Stimulated activated CD4-positive, alpha-beta T cell treated with anti-CD3 and anti-CD28 coated beads, Interleukin-2, amount 100 ng/mL, for 48 hours (primary cell): Measurements from ENCODE around the gene NBPF4.
"Not testable (repeated sequence)": the region's sequence is repeated elsewhere in the genome, so short reads cannot be mapped to it uniquely, and the experiment has no call there.

Source experiments
- DNase-seq, 2 donors: peaks; one replicate each; pipeline ENCODE4 v3.0.0-alpha.2; 2020

The NBPF4 gene

DNA sequence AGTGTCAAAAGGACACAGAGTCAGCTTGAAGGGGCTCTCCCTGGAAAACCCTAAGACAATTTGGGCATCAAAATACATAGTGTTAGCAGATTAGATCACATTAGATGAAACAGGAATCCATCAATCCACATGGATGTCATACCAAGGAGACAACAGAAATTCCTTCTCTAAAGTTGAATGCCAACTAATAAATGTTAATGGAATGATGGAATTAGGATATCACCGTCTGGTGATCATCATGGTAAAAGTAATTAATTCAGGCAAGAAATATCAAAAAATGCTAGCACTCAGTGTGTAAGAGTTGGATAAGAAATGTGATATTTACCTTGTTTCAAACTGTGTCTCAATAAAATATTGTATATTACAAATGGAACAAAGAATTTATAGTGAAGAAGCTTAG lies 32.9 kb downstream of the NBPF4 start:
- no peak for DNase-seq

- no peak for DNase-seq
Observed at GRCh38 chr1:108209456-108210108, 34.3 kb downstream of the NBPF4 start.

- no peak for DNase-seq
Observed at GRCh38 chr1:108208724-108209446, 35.0 kb downstream of the NBPF4 start.

- not testable (repeated sequence) for DNase-seq
Observed at GRCh38 chr1:108203582-108203981, 40.3 kb downstream of the NBPF4 start.

DNA sequence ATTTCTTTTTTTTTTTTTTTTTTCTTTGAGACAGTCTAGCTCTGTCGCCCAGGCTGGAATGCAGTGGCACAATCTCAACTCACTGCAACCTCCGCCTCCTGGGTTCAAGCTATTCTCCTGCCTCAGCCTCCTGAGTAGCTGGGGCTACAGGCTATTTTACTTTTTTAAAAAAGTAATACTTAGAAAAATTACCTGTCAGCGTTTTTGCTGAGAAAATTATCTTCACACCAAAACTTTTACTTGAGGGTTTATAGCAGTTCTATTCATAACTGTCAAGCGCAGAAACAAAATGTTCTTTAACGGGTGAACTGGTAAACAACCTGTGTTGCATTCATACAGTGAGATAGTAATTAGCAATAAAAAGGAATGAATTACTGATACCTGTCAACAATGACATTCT lies 42.2 kb downstream of the NBPF4 start:
- no peak for DNase-seq

- DNase-seq, result peak; percentile 8 to 25
Observed at GRCh38 chr1:108200687-108201051, 43.2 kb downstream of the NBPF4 start.

DNA sequence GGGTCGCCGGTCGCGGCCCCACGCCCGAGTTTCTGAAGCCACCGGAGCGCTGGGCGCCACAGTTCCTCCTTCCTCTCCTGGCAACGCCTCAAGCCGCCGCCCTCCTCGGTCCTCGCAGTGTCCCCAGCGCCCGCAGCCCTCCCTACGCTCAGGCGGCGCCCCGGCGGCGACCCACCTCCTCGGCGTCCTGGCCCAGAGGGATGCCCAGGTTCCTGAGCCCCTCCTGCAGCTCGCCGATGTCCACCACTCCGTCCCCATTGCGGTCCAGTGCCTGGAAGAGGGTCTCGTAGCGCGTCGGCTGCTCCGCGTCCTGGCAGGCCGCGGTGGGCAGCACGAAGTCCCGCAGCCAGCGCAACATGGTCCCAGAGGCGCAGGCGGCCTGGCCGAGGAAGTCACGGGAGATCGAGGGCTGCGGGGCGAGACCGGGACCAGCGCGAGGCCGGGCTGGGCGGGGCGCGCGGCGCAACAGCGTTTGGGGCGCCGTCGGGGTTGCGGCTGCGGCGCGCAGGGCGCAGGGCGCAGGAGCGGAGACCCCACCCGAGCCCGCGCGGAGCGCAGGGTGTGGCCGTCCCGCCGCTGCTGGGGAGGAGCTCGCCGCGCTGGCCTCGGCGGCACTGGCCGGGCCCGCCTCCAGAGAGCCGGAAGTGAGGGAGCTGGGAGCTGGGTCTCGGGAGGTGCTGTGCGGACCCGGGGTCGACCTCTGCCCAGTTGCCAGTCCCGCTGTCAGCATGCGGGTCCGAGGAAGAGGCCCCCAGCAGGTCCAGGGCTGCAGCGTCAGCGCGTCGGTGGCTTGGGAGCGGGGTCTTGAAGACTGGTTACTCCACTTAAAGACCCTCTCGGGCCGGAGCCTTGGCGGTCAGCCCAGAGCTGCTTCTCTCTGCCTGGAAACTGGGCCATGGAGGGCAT lies 43.8 kb downstream of the NBPF4 start, which contains the start of gene SLC25A24:
Gene SLC25A24, minus strand, starts transcription at position 563 of the 906 bp plus-strand sequence. Its CDS starts 205 bp downstream, at position 358.
- DNase-seq, result peak; percentile 63 to 67

- DNase-seq, result no peak
Observed at GRCh38 chr1:108199201-108199691, 44.6 kb downstream of the NBPF4 start.

DNA sequence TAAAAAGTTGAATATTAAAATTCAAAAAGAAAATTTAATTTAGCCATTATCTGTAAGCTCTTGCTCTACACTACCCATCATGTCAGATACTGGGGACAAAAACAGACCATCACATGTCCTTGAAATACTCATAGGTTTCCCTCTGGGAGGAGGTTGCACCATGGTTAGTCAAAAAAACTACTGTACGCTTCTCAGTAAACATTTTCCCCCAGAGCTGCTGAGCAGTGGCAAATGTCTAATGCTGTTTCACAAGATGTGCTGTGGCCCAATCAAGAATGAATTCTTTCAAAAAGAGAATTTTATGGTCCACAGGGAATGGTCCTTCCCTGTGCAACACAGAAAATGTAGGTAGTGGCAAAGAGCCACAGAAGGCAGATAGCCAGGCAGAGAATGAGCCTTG lies 49.8 kb downstream of the NBPF4 start:
- no peak for DNase-seq

- DNase-seq, result no peak
Observed at GRCh38 chr1:108193333-108193732, 50.5 kb downstream of the NBPF4 start.

DNA sequence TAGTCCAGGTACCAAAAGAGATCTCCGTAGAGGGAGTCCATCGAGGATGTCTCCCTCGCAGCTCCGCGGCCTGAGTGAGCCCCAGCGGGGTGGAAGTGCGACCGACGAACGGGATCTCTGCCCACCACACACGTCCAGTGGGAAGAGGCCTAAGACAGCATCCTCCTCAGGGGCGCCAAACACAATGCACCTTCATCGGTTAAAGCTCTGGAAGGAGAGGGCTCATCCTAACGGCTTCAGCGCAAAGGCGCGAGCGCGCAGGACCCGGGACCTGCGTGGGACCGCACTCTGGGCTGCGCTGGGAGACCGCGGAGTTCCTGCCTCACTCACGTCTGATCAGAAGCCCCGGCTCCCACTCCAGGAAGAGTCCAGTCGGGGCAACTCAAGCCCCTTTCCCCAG lies 51.3 kb downstream of the NBPF4 start:
- no peak for DNase-seq

DNA sequence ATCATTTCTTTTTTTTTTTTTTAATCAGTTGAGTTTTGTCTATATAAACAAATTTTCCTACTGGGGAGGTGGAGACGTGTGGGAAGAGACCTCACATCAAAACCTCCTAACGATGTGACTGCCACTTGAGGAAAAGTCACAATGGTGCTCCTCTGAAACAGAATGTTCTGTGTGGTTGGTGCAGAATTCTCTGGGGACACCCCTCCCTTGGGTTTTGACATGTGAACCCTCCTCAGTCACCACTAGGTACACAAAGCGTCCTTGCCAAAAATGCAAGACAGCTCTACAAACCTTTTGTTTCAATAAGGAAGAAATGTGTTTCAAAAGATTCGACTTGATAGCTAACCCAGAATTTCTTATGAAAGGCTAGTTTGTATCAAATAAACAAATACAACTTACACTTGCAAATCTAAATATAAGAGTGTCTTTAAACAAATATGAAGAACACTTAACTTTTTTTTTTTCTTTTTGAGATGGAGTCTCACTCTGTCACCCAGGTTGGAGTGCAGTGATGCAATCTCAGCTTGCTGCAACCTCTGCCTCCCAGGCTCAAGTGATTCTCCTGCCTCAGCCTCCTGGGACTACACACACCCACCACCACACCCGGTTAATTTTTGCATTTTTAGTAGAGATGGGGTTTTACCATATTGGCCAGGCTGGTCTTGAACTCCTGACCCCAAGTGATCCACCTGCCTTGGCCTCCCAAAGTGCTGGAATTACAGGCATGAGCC lies 53.0 kb downstream of the NBPF4 start:
- no peak for DNase-seq

- no peak for DNase-seq
Observed at GRCh38 chr1:108190001-108190634, 53.8 kb downstream of the NBPF4 start.

- DNase-seq, result no peak
Observed at GRCh38 chr1:108188801-108189200, 55.1 kb downstream of the NBPF4 start.

- no peak for DNase-seq
Observed at GRCh38 chr1:108182959-108183700, 60.7 kb downstream of the NBPF4 start.

DNA sequence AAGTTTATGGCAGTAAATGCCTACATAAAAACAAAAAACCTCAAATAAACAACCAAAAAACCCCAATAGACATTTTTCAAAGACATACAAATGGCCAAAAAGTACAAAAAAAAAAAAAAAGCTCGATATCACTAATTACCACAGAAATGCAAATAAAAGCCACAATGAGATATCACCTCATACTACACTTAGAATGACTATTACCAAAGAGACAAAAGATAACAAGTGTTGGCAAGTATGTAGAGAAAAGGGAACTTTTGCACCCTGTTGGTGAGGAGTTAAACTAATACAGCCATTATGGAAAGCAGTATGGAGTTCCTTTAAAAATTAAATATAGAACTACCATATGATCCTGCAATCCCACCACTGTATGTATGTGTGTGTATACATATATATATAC lies 64.9 kb downstream of the NBPF4 start:
- DNase-seq, result no peak
